Activated CD4-positive, alpha-beta T cell treated with anti-CD3 and anti-CD28 coated beads, Interleukin-2, amount 10 ng/mL, durations not matched to agents 7 days and 5 days (primary cell): ENCODE data around the gene RHEX. TPM values are rescaled to one million over a fixed set of nuclear protein-coding genes. Genes with fewer than 3 reads are reported as not detected.

Source experiments
- CTCF ChIA-PET: fragments of 350-600 bp; sonication (Branson Sonifier 250); formaldehyde crosslinking; loops from one replicate; lab custom pipeline; 2021; ENCODE audit warnings: antibody characterized with exemption; lab: Charles Lee
- POLR2A ChIA-PET: fragments of 350-600 bp; sonication (Branson Sonifier 250); formaldehyde crosslinking; loops from one replicate; lab custom pipeline; 2021; ENCODE audit warnings: antibody characterized with exemption; lab: Charles Lee
- DNase-seq: peaks from one replicate; pipeline ENCODE4 v3.0.0-alpha.2; 2020
- H3K27ac Mint-ChIP-seq: one replicate; pipeline ENCODE4 v1.8.0; 2021; ENCODE audit warnings: mild to moderate bottlenecking, moderate library complexity, mixed read lengths
- H3K27me3 Mint-ChIP-seq: one replicate; pipeline ENCODE4 v1.8.0; 2021; ENCODE audit warnings: mixed read lengths
- H3K36me3 Mint-ChIP-seq: one replicate; pipeline ENCODE4 v1.8.0; 2021; ENCODE audit warnings: low read depth, mixed read lengths
- H3K4me1 Mint-ChIP-seq: one replicate; pipeline ENCODE4 v1.8.0; 2021; ENCODE audit warnings: mixed read lengths
- H3K4me3 Mint-ChIP-seq: one replicate; pipeline ENCODE4 v1.8.0; 2021; ENCODE audit warnings: mild to moderate bottlenecking, moderate library complexity, mixed read lengths
- H3K9me3 Mint-ChIP-seq: one replicate; pipeline ENCODE4 v1.8.0; 2021; ENCODE audit warnings: mixed read lengths
- total RNA-seq, 2 experiments: library from RNA; stranded (reverse); gene quantifications; one replicate each; pipeline ENCODE4 v1.2.3, GENCODE V29; 2021

Gene RHEX
- total RNA-seq, 2 experiments from 2014 or later, result not detected

DNA sequence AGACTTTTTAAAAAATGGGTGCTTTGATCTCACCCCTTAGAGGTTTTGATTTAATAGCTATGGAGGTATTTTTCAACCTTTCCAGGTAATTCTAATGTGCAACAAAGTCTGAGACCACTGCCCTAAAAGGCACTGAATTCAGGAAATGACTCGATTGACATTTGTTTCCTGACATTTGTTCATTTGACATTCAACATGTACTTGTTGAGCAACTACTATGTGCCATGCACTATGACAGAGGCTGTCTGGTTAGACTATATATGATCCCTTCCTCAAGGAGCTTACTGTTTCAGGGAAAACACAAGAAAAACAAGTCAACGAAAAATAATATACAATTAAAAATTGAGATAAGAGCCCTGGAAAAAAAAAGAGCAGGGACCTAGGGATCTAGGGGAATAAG lies 89.8 kb downstream of the RHEX start:
- H3K4me3 Mint-ChIP-seq, result no peak overlapping the region
- peaks cover 41% of the 10 kb centered on the region for H3K27me3 Mint-ChIP-seq
- H3K36me3 Mint-ChIP-seq, result no peaks in the 10 kb centered on the region
- POLR2A ChIA-PET, result no interaction called here
- no peaks in the 10 kb centered on the region for H3K9me3 Mint-ChIP-seq
- peaks cover 4% of the 10 kb centered on the region for H3K4me1 Mint-ChIP-seq
- no peak overlapping the region for H3K27ac Mint-ChIP-seq
- no peak for DNase-seq
- CTCF ChIA-PET, result interaction anchor here (0.7 to 1.5 kb wide), 2 partner anchors 8 to 180 kb away, joined by 3 to 4 read pairs; no protein-coding TSS in a partner anchor

DNA sequence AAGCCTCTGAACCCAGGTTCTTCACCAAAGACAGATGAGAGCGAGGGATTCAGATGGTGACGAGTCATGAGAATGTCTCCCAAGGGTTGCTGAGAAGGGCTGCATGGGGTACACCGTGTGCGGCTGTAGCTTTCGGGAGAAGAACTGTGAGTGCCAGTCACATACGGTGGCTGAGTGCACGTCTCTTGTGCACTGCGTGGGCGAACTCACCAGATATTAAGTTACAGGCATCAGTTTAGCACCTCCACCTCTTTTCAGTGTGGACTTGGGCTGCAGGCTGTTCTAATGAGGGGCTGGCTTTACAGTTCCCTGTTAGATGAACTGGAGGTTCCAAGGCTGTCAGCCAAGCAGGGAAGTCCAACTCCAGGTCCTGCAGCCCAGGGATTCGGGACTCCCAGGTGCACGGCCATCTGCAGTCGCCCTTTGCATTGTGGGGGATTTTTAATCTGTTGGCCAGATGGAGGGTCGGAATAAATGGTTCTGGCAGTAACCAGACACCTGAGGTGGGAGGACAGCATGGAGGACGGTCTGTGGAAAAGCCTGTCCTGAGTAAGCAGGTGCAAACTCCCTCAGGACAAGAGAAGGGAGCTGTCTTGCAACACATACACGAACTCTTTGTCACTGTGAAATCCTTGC lies 90.7 kb downstream of the RHEX start:
- no peak for DNase-seq
- H3K4me3 Mint-ChIP-seq, result no peak overlapping the region
- H3K36me3 Mint-ChIP-seq, result no peaks in the 10 kb centered on the region
- ChIA-PET POLR2A (no interaction called here), CTCF (interaction anchor here (0.7 to 1.5 kb wide), 2 partner anchors 9 to 181 kb away, joined by 3 to 4 read pairs; no protein-coding TSS in a partner anchor)
- H3K4me1 Mint-ChIP-seq, result peaks cover 4% of the 10 kb centered on the region
- peaks cover 33% of the 10 kb centered on the region for H3K27me3 Mint-ChIP-seq
- H3K27ac Mint-ChIP-seq, result no peak overlapping the region
- H3K9me3 Mint-ChIP-seq, result no peaks in the 10 kb centered on the region

DNA sequence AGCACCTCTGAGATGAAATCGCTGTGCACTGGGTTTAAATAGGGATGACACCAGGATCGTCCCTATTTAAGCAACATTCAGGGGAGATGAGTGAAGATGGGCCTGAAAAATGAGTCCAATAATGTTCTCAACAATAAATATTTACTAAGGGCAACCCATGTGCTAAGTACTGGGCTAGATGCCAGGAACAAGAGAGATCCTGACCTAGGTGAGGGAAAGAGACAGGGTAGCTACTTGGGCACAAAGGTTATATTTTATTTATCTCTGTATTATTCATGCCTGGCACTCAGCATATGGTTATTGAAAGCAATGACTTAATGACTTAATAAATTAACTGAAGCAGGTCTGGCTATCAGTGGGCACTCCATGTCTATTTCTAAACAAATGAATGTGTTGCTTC lies 91.6 kb downstream of the RHEX start:
- POLR2A ChIA-PET, result no interaction called here
- Mint-ChIP-seq H3K36me3 (no peaks in the 10 kb centered on the region), H3K27ac (no peak overlapping the region), H3K27me3 (peaks cover 28% of the 10 kb centered on the region), H3K4me3 (no peak overlapping the region), H3K4me1 (peaks cover 4% of the 10 kb centered on the region), H3K9me3 (no peaks in the 10 kb centered on the region)
- CTCF ChIA-PET, result no interaction called here
- DNase-seq, result no peak

DNA sequence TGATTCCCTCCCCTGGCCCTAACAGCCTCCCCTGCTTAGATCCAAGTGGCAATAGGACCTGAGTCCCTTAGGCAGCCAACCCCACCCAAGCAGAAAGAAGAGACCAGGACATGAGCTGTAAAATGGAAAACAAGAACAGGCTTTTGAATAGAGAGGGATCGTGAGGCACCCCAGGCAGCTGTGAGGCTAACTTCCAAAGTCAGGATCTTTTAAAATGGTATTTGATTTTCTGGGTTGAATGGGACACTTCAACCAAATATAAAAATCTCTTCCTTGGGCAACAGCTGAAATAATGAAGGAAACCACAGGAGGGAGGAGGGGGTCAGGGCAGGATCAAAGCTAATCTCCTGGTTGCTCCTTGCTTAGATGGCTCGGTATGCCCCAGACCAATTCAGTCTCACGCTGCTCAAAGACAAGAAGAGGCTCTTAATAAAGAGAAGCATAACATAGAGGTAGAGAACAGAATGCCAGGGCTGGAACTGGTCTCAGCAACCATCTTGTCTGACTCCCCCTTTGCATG lies 92.9 kb downstream of the RHEX start:
- ChIA-PET CTCF (no interaction called here), POLR2A (interaction anchor here (0.6 kb wide), 1 partner anchor 363 kb away, joined by 3 read pairs; no protein-coding TSS in a partner anchor)
- Mint-ChIP-seq H3K4me1 (peaks cover 4% of the 10 kb centered on the region), H3K27ac (no peak overlapping the region), H3K4me3 (no peak overlapping the region), H3K9me3 (no peaks in the 10 kb centered on the region), H3K27me3 (peaks cover 21% of the 10 kb centered on the region), H3K36me3 (no peaks in the 10 kb centered on the region)
- DNase-seq, result no peak

Other genes with a start within 250 kb of the RHEX start
- 10 to 100 TPM; 10.8 to 12.2 TPM for gene SLC41A1, start 240.0 kb upstream of the RHEX start, total RNA-seq
- 1 to 10 TPM in 1 of 2 experiments, under 1 TPM in 1; 0.94 to 1.0 TPM for gene PM20D1, start 203.0 kb upstream of the RHEX start, total RNA-seq
- gene SLC26A9, start 109.7 kb upstream of the RHEX start, total RNA-seq, result not detected
- gene RAB7B, start 49.8 kb upstream of the RHEX start, total RNA-seq, result not detected
- gene CTSE, start 29.3 kb upstream of the RHEX start, total RNA-seq, result not detected
- gene AVPR1B, start 64.2 kb downstream of the RHEX start, total RNA-seq, result not detected
- gene FAM72A, start 149.7 kb downstream of the RHEX start, total RNA-seq, result 10 to 100 TPM; 29.6 to 34.3 TPM
- gene SRGAP2, start 150.4 kb downstream of the RHEX start, total RNA-seq, result 10 to 100 TPM; 80.9 to 92.4 TPM